Lower leg skin (tissue), 4 donors: ENCODE data around the gene PANX3. TPM values are rescaled to one million over a fixed set of nuclear protein-coding genes. Genes with fewer than 3 reads are reported as not detected.

ENCODE experiments used
- DNase-seq, 2 donors: peaks; one replicate each; pipeline ENCODE4 v3.0.0-alpha.2; 2019; ENCODE audit warnings: low spot score in 2 of 2
- H3K4me3 ChIP-seq: fragments of 200-600 bp; sonication (generic); 2 replicates; pipeline ENCODE4 v1.5.1; 2017; ENCODE audit warnings: mild to moderate bottlenecking, low read depth; ENCODE audit not compliant: poor library complexity, severe bottlenecking
- POLR2A ChIP-seq, 2 donors: fragments of 450-650 bp; IDR thresholded peaks; one replicate each; pipeline ENCODE4 v1.6.1; 2016 to 2017; ENCODE audit warnings: antibody characterized with exemption in 2 of 2, mild to moderate bottlenecking in 1 of 2, moderate library complexity in 1 of 2
- WGBS, 2 donors: methylation state at CpG; one replicate each; pipeline ENCODE4 v1.1.5; 2018; 5-methylcytosine and 5-hydroxymethylcytosine counted together
- intact Hi-C: fragments of 100-400 bp; cut with DNase I; formaldehyde crosslinking; loops from one replicate; pipeline ENCODE4 v1.15.0; 2023; ENCODE audit warnings: low total_unique reads
- total RNA-seq, 4 donors: library from RNA; depleted of rRNA; stranded (reverse); fragments of >200 nt; gene quantifications; one replicate each; pipeline ENCODE4 v1.1.0, GENCODE V29; 2016
- TF ChIP-seq, protein P1 (sequence below), 3 donors: fragments of 450-650 bp; IDR thresholded peaks; one replicate each; pipeline ENCODE4 v1.5.1; 2016; ENCODE audit warnings: antibody characterized with exemption in 3 of 3, mild to moderate bottlenecking in 3 of 3, moderate library complexity in 2 of 3

Gene PANX3
- total RNA-seq, 4 donors from 2014 or later = not detected

GRCh38 chr11:124656774-124657630, 45.8 kb downstream of the PANX3 start:
- TF ChIP-seq, protein P1, sequence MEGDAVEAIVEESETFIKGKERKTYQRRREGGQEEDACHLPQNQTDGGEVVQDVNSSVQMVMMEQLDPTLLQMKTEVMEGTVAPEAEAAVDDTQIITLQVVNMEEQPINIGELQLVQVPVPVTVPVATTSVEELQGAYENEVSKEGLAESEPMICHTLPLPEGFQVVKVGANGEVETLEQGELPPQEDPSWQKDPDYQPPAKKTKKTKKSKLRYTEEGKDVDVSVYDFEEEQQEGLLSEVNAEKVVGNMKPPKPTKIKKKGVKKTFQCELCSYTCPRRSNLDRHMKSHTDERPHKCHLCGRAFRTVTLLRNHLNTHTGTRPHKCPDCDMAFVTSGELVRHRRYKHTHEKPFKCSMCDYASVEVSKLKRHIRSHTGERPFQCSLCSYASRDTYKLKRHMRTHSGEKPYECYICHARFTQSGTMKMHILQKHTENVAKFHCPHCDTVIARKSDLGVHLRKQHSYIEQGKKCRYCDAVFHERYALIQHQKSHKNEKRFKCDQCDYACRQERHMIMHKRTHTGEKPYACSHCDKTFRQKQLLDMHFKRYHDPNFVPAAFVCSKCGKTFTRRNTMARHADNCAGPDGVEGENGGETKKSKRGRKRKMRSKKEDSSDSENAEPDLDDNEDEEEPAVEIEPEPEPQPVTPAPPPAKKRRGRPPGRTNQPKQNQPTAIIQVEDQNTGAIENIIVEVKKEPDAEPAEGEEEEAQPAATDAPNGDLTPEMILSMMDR (IDR thresholded peaks at IDR 0.05) = no peak
- TF ChIP-seq POLR2A (IDR thresholded peaks at IDR 0.05) = no peak
- intact Hi-C loops = no loop called here
- WGBS, 2 donors = 76 to 77% methylated on average over 16 of the region's 16 CpGs
- H3K4me3 ChIP-seq = no peak overlapping the region
- DNase-seq = no peak

DNA sequence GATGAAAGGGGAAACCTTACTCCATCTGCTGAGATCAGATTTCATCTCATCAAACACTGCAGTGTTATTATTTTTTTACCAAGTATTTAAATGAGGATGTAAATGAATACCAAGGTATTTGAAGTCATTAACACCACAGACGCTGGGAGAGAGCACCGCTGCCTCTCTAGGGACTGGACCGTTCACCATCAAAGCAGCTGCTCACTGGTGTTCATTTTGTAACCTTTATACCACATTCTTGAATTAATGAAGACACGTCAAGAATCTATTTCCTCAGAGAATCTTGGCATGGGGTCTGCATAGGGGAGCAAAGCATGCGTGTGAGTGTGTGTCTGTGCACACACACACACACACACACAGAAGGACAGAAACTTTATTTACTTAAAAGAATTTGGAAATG, 46.7 kb downstream of the PANX3 start:
- TF ChIP-seq POLR2A (IDR thresholded peaks at IDR 0.05) = no peak
- TF ChIP-seq, protein P1 (IDR thresholded peaks at IDR 0.05) = no peak
- no peak overlapping the region for H3K4me3 ChIP-seq
- WGBS, 2 donors = 86 to 91% methylated on average over 5 of the region's 5 CpGs
- DNase-seq = no peak
- intact Hi-C loops = no loop called here

GRCh38 chr11:124658501-124658900, 47.3 kb downstream of the PANX3 start:
- TF ChIP-seq, protein P1 (IDR thresholded peaks at IDR 0.05) = no peak
- no peak for TF ChIP-seq POLR2A (IDR thresholded peaks at IDR 0.05)
- 92% methylated on average over 3 of the region's 3 CpGs for WGBS, 2 donors
- no peak overlapping the region for H3K4me3 ChIP-seq
- DNase-seq = no peak
- intact Hi-C loops = no loop called here

DNA sequence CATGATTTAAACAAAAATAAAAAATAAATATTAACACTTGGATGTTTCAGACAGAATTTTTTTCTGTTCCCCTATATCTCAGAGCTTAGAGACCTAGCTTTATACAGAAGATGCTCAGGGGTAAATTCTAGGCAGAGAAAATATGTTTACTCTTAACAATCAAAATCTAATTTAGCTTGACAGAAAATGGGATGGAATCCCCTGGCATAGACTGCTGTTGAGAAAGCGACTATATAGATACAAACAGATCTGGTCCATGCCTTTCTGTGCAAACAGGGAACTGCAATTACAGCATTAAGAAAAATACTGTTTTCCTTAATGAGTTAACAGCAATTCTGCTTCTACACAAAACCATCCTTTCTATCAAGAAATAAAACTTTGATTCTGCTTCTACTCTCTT, 47.8 kb downstream of the PANX3 start:
- DNase-seq = no peak
- TF ChIP-seq POLR2A (IDR thresholded peaks at IDR 0.05) = no peak
- TF ChIP-seq, protein P1 (IDR thresholded peaks at IDR 0.05) = no peak
- 91 to 100% methylated on average over 1 of the region's 1 CpG for WGBS, 2 donors

GRCh38 chr11:124661553-124661952, 50.3 kb downstream of the PANX3 start:
- no peak for DNase-seq
- intact Hi-C loops = loop anchor here (10.0 kb wide), 1 partner anchor 173 kb away; no protein-coding TSS in a partner anchor
- no peak overlapping the region for H3K4me3 ChIP-seq
- TF ChIP-seq, protein P1 (IDR thresholded peaks at IDR 0.05) = no peak
- TF ChIP-seq POLR2A (IDR thresholded peaks at IDR 0.05) = no peak

More for the DNA sequence above, 47.8 kb downstream of the PANX3 start:
- intact Hi-C loops = no loop called here
- no peak overlapping the region for H3K4me3 ChIP-seq
